GM18498 (cell line): Measurements from ENCODE around the gene SORCS2.

Experiments used
- ATAC-seq: cut with Tn5 transposase; IDR thresholded peaks from one replicate; pipeline ENCODE4 v1.9.1; 2021; ENCODE audit warnings: mild to moderate bottlenecking, moderate library complexity; ENCODE audit not compliant: unreplicated experiment

SORCS2 gene

GRCh38 chr4:7761312-7761711 is 569.0 kb downstream of the SORCS2 start:
- no peak for ATAC-seq

DNA sequence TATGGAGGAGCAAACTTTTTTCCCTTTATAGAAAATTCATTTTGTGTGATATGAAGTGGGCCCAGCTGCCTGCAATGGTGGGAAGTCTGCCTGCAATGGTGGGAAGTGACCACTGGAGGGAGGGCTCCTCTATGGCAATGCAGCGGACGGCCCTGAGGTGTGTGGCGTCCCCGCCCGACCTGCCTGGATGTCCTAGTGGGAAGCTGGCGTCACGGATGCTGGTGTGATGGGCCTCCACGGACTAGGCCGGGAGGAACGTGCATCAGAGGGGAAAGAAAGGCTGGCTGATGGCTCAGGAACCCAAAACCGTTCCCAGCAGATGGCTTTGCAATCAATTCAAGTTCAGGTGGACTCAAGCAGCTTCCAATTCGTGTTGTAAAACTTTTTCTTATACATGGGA is 569.4 kb downstream of the SORCS2 start:
- peak; percentile 85 for ATAC-seq

- no peak for ATAC-seq
Observed at GRCh38 chr4:7762376-7763030, 570.2 kb downstream of the SORCS2 start.

GRCh38 chr4:7763106-7763505 is 570.8 kb downstream of the SORCS2 start:
- ATAC-seq: no peak

GRCh38 chr4:7763788-7764187 is 571.5 kb downstream of the SORCS2 start:
- ATAC-seq: no peak

DNA sequence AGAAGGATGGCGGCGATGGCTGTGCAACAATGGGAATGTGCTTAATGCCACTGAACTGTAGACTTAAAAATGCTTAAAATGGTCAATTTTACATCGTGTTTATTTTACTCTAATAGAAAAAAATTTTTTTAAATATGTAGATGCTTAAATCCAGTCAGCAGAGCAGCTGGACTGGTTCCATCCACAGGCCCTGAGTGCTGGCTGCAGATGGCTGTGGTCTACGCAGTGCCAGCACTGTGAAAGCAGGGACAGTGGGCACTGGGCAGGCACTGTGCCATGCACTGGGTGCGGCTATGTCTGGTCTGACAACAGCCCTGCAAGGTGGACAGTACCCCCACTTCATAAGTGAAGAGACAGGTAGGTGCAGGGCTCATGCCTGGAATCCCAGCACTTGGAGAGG is 572.1 kb downstream of the SORCS2 start:
- no peak for ATAC-seq

DNA sequence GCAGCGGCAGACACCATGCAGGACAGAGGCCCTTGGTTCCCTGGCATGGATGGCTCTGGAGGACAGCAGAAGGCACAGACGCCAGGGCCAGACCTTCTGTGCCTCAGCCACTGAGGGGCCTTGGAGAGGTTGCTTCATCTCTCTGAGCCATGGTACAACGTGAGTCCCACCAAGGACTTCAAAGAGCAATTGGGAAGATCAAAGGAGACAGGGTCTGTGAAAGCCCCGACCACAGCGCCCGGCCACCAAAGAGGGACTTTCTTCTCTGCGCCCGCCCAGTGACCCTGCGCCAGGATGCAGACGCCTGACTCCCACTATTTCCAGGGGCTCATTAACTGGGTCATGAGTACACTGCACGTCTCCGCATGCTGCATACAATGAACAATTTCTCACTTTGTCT is 573.3 kb downstream of the SORCS2 start:
- ATAC-seq: no peak

DNA sequence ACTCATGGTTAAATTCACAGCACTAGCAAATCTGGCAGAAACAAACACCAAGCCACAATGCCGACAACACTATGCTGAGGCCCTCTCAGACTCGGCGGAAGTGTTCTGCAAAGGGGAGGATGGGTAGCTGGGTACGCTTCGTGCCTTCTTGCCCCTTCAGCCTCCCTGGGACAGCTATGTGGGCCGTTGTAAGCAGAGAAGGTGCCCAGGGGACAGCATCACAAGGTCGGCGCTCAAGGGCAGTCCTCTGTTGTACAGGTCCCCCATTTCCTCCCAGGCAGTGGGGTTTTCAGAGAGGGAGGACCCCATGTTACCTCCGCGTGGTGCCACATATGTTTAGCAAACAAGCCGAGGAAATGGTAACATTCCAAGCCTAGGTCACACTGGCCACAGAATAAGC is 573.7 kb downstream of the SORCS2 start:
- no peak for ATAC-seq

- ATAC-seq: no peak
Observed at GRCh38 chr4:7766661-7767345, 574.5 kb downstream of the SORCS2 start.

DNA sequence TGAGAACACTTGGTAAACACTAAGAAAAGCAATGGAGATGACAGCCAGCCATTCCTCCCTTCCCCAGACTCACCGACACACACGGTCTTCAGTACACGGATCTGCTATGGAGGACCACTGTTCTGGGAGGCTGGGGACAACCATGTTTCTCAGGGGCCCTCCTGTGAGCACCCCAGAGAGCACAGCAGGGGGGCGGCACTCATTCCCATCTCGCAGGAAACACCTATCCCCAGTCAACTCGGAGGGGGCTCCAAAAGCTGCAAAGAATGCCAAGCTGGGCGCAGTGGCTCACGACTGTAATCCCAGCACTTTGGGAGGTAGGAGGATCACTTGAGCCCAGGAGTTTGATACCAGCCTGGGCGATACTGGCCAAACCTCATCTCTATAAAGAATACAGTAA is 575.2 kb downstream of the SORCS2 start:
- no peak for ATAC-seq

- ATAC-seq: no peak
Observed at GRCh38 chr4:7767966-7768365, 575.6 kb downstream of the SORCS2 start.

GRCh38 chr4:7768736-7769135 is 576.4 kb downstream of the SORCS2 start:
- no peak for ATAC-seq

- ATAC-seq: no peak
Observed at GRCh38 chr4:7769396-7770223, 577.3 kb downstream of the SORCS2 start.

- ATAC-seq: no peak
Observed at GRCh38 chr4:7770224-7771050, 578.1 kb downstream of the SORCS2 start.

- ATAC-seq: no peak
Observed at GRCh38 chr4:7771056-7771455, 578.7 kb downstream of the SORCS2 start.

GRCh38 chr4:7771541-7772507 is 579.5 kb downstream of the SORCS2 start:
- peak; percentile 91 for ATAC-seq

GRCh38 chr4:7772711-7773385 is 580.5 kb downstream of the SORCS2 start:
- no peak for ATAC-seq

DNA sequence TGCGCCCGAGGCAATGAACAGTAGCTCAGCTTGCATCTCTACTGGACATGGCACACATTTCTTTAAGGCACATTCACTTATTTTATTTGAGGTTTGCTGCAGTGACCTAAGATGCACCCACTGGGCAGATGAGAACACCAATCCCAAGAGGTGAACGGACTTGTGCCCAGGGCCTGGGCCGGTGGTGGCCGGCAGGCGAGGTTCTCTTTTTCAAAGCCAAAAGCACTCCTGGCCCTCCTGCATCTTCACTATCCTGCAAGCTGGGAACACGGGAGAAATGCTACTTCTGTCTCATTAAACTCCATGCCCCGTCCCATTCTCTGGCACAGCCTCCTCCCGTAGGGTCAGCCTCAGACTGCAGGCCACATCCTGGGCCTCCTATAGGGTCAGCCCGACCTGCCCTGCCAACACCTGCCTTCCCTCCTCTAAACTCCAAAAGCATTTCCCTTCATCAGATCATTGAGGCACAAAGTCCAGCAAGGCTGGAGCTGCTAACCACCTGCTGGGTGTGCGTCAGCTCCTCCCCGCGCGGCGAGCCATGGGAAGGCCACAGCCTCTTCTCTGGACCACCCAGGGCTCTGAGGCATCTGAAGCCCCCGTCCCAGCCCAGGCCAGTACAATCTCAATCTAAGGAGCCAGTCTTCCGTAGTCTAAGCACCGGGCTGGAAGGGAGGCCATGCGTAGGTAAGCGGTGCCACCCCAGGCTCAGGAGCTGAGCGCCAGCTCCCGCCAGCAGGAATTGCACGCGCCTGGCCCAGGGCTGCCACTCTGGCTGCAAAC is 581.3 kb downstream of the SORCS2 start:
- ATAC-seq: no peak
